WTC11 (cell line): ENCODE measurements around the gene B4GALNT3. TPM values are rescaled to one million over a fixed set of nuclear protein-coding genes. Genes with fewer than 3 reads are reported as not detected.

Experiments used
- ATAC-seq: fragments of 200-7000 bp; cut with Tn5 transposase; 2 replicates; pipeline ENCODE4 v1.10.0; 2021; ENCODE audit warnings: mild to moderate bottlenecking, moderate library complexity
- CTCF ChIA-PET: fragments of 300-600 bp; sonication (Branson Sonifier 250); formaldehyde crosslinking; loops from one replicate; lab custom pipeline; 2021; ENCODE audit warnings: antibody characterized with exemption; lab: Charles Lee
- POLR2A ChIA-PET: fragments of 350-600 bp; sonication (Branson Sonifier 250); formaldehyde crosslinking; loops from one replicate; lab custom pipeline; 2021; ENCODE audit warnings: antibody characterized with exemption; lab: Charles Lee
- DNase-seq: peaks from one replicate; pipeline ENCODE4 v3.0.0; 2021; ENCODE audit warnings: low spot score
- H3K27ac Mint-ChIP-seq: 2 replicates; pipeline ENCODE4 v1.8.0; 2021; ENCODE audit warnings: mixed read lengths
- H3K27me3 Mint-ChIP-seq: 2 replicates; pipeline ENCODE4 v1.8.0; 2021; ENCODE audit warnings: low read depth, mild to moderate bottlenecking, moderate library complexity, mixed read lengths
- H3K36me3 Mint-ChIP-seq: 2 replicates; pipeline ENCODE4 v1.8.0; 2021; ENCODE audit warnings: mixed read lengths
- H3K4me1 Mint-ChIP-seq: 2 replicates; pipeline ENCODE4 v1.8.0; 2022; ENCODE audit warnings: mixed read lengths
- H3K4me3 Mint-ChIP-seq: 2 replicates; pipeline ENCODE4 v1.8.0; 2021; ENCODE audit warnings: mild to moderate bottlenecking, moderate library complexity, mixed read lengths
- H3K9me3 Mint-ChIP-seq: 2 replicates; pipeline ENCODE4 v1.8.0; 2021; ENCODE audit warnings: mixed read lengths
- AFF4 ChIP-seq: sonication (generic); formaldehyde crosslinking; IDR thresholded peaks from 2 replicates; pipeline ENCODE4 v1.8.1; 2023; ENCODE audit warnings: mild to moderate bottlenecking, missing genetic modification reagents, borderline replicate concordance
- CREM ChIP-seq: sonication (generic); formaldehyde crosslinking; IDR thresholded peaks from 2 replicates; pipeline ENCODE4 v1.8.1; 2022; ENCODE audit warnings: mild to moderate bottlenecking, missing genetic modification reagents, moderate library complexity
- GTF2I ChIP-seq: fragments of 250-450 bp; sonication (Bioruptor Pico); conservative IDR thresholded peaks from 2 replicates; pipeline ENCODE4 v1.4.0; 2021; ENCODE audit warnings: mild to moderate bottlenecking
- KAT7 ChIP-seq: sonication (generic); formaldehyde crosslinking; IDR thresholded peaks from 2 replicates; pipeline ENCODE4 v1.8.1; 2023; ENCODE audit warnings: missing genetic modification reagents, mild to moderate bottlenecking, borderline replicate concordance
- PREB ChIP-seq: sonication (generic); formaldehyde crosslinking; IDR thresholded peaks from 2 replicates; pipeline ENCODE4 v1.8.1; 2022; ENCODE audit warnings: mild to moderate bottlenecking, missing genetic modification reagents, moderate library complexity, borderline replicate concordance
- RELA ChIP-seq: sonication (generic); formaldehyde crosslinking; IDR thresholded peaks from 2 replicates; pipeline ENCODE4 v1.8.1; 2022; ENCODE audit warnings: missing genetic modification reagents, mild to moderate bottlenecking, borderline replicate concordance
- SP1 ChIP-seq: sonication (generic); formaldehyde crosslinking; conservative IDR thresholded peaks from 2 replicates; pipeline ENCODE4 v1.8.1; 2022; ENCODE audit warnings: missing genetic modification reagents
- ZBTB43 ChIP-seq: sonication (generic); formaldehyde crosslinking; IDR thresholded peaks from 2 replicates; pipeline ENCODE4 v1.8.1; 2023; ENCODE audit warnings: mild to moderate bottlenecking, missing genetic modification reagents
- ZNF219 ChIP-seq: sonication (generic); formaldehyde crosslinking; IDR thresholded peaks from 2 replicates; pipeline ENCODE4 v1.8.0; 2023; ENCODE audit warnings: missing genetic modification reagents, mild to moderate bottlenecking, borderline replicate concordance
- ZNF396 ChIP-seq: fragments of 250-450 bp; sonication (Bioruptor Pico); IDR thresholded peaks from 2 replicates; pipeline ENCODE4 v1.8.0; 2021; ENCODE audit warnings: mild to moderate bottlenecking, moderate library complexity, borderline replicate concordance
- total RNA-seq: library from RNA; stranded (reverse); gene quantifications from 3 replicates; pipeline ENCODE4 v1.2.3, GENCODE V29; 2021
- TF ChIP-seq, protein P1 (sequence below): sonication (generic); formaldehyde crosslinking; IDR thresholded peaks from 2 replicates; pipeline ENCODE4 v1.8.0; 2023; ENCODE audit warnings: mild to moderate bottlenecking, missing genetic modification reagents
- TF ChIP-seq, protein P2 (sequence below): sonication (generic); formaldehyde crosslinking; IDR thresholded peaks from 2 replicates; pipeline ENCODE4 v1.8.1; 2022; ENCODE audit warnings: low read depth, mild to moderate bottlenecking, moderate library complexity, missing genetic modification reagents, borderline replicate concordance
- TF ChIP-seq, protein P3 (sequence below): fragments of 250-450 bp; sonication (Bioruptor Pico); IDR thresholded peaks from 2 replicates; pipeline ENCODE4 v1.9.0; 2021; ENCODE audit warnings: mild to moderate bottlenecking

B4GALNT3 gene
- total RNA-seq, 1 experiment from 2014 or later: 19.0 TPM

DNA sequence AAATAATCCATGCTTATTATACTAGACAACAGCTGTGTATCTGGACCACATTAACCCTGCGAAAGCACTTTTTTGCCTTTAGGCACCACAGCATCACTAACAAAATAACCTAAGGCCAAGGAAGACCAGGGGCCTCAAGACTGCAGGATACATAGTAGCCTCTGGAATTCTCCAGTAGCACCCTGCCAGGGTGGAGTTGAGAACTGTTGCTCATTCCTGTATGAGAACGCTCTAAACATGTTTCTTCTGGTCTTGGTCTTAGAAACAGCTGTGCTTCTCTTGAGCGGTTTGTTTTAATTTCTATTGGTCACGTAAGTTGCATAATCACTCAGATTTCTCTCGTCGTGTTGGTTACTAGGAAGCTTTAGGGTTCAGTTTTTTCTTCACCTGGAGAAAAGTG, 7.9 kb downstream of the B4GALNT3 start (continued):
- TF ChIP-seq, protein P1, sequence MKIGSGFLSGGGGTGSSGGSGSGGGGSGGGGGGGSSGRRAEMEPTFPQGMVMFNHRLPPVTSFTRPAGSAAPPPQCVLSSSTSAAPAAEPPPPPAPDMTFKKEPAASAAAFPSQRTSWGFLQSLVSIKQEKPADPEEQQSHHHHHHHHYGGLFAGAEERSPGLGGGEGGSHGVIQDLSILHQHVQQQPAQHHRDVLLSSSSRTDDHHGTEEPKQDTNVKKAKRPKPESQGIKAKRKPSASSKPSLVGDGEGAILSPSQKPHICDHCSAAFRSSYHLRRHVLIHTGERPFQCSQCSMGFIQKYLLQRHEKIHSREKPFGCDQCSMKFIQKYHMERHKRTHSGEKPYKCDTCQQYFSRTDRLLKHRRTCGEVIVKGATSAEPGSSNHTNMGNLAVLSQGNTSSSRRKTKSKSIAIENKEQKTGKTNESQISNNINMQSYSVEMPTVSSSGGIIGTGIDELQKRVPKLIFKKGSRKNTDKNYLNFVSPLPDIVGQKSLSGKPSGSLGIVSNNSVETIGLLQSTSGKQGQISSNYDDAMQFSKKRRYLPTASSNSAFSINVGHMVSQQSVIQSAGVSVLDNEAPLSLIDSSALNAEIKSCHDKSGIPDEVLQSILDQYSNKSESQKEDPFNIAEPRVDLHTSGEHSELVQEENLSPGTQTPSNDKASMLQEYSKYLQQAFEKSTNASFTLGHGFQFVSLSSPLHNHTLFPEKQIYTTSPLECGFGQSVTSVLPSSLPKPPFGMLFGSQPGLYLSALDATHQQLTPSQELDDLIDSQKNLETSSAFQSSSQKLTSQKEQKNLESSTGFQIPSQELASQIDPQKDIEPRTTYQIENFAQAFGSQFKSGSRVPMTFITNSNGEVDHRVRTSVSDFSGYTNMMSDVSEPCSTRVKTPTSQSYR (CRISPR knock-in tag): no peak
- TF ChIP-seq SP1 (no peak), CREM (CRISPR knock-in tag) (no peak)

DNA sequence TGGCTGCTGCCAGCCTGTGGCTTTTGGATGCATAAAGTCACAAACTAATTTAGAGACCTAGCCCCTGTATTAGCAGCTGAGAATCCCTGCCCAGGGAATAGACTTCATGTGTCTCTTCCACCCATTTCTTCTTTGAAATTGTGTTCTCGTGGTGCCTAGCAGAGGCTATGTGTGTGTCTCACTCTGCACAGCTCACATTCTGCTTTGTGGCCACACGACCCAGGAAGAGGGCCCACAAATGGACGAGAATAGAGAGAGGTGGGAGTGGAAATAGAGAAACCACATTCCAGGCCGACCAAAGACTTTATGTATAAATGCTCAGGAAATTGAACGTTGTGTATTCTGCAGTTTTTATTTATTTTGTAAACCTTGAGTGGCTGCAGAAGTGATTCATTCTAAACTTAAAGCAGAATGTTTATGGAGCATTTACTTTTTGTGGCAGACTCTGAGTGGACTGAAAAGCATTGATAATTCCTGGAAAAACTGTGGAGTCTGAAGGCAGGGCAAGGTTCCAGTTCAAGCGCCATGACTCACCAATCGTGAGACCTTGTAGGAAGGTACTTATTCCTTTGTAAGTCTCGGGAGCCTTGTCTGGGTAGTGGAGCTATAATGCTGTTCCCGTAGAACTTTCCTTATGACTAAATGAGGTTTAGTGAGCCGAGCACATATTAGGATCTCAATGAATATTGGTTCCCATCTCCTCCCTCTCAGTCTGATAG, 9.1 kb downstream of the B4GALNT3 start:
- DNase-seq (no peak), ATAC-seq (no peak)
- H3K4me3 Mint-ChIP-seq: no peak overlapping the region
- CTCF ChIA-PET: no interaction called here
- TF ChIP-seq, protein P2, sequence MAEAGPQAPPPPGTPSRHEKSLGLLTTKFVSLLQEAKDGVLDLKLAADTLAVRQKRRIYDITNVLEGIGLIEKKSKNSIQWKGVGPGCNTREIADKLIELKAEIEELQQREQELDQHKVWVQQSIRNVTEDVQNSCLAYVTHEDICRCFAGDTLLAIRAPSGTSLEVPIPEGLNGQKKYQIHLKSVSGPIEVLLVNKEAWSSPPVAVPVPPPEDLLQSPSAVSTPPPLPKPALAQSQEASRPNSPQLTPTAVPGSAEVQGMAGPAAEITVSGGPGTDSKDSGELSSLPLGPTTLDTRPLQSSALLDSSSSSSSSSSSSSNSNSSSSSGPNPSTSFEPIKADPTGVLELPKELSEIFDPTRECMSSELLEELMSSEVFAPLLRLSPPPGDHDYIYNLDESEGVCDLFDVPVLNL: no peak
- no peak for TF ChIP-seq RELA (CRISPR knock-in tag)
- TF ChIP-seq ZBTB43 (CRISPR knock-in tag): no peak
- TF ChIP-seq AFF4: no peak
- no peak for TF ChIP-seq ZNF396 (CRISPR knock-in tag)
- no peak for TF ChIP-seq ZNF219 (CRISPR knock-in tag)
- no peak for TF ChIP-seq PREB (CRISPR knock-in tag)
- no peak for TF ChIP-seq GTF2I (CRISPR knock-in tag)
- TF ChIP-seq, protein P3, sequence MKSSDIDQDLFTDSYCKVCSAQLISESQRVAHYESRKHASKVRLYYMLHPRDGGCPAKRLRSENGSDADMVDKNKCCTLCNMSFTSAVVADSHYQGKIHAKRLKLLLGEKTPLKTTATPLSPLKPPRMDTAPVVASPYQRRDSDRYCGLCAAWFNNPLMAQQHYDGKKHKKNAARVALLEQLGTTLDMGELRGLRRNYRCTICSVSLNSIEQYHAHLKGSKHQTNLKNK (CRISPR knock-in tag): no peak
- no peak for TF ChIP-seq KAT7 (CRISPR knock-in tag)
- H3K9me3 Mint-ChIP-seq: no peaks in the 10 kb centered on the region
- POLR2A ChIA-PET: no interaction called here
- H3K4me1 Mint-ChIP-seq: peaks cover 10% of the 10 kb centered on the region
- no peaks in the 10 kb centered on the region for H3K27me3 Mint-ChIP-seq
- no peaks in the 10 kb centered on the region for H3K36me3 Mint-ChIP-seq
- no peak overlapping the region for H3K27ac Mint-ChIP-seq
